Keratinocyte (primary cell): ENCODE measurements around the gene ERBB2.

Experiments
- CTCF ChIP-seq, 3 experiments: IDR thresholded peaks in 1 of 3; conservative IDR thresholded peaks in 1 of 3; optimal IDR thresholded peaks in 1 of 3; 2 replicates in 2 of 3; 3 replicates in 1 of 3; pipeline versions ENCODE3 to v1.5.1; 2011; ENCODE audit warnings: low read length in 3 of 3, mild to moderate bottlenecking in 3 of 3, moderate library complexity in 2 of 3, control low read depth in 1 of 3, inconsistent platforms in 1 of 3; ENCODE audit not compliant: insufficient read depth in 2 of 3; ENCODE audit errors: extremely low read depth in 1 of 3
- EZH2 ChIP-seq: IDR thresholded peaks from one replicate; pipeline ENCODE4 v1.6.1; 2012; ENCODE audit warnings: inconsistent platforms, mild to moderate bottlenecking, low read length, moderate library complexity

- TF ChIP-seq CTCF (optimal IDR thresholded peaks at IDR 0.05 in 1 of 3, IDR thresholded peaks at IDR 0.05 in 1 of 3, conservative IDR thresholded peaks at IDR 0.05 in 1 of 3; ENCODE audit: extremely low read depth in 1 of 3, insufficient read depth in 2 of 3, low read length in 3 of 3) (peak in 1 of 3 experiments; percentile 27), EZH2 (no peak)
Observed at GRCh38 chr17:39753514-39754160, 53.8 kb downstream of the ERBB2 start.
